BE2C (cell line): Measurements from ENCODE around the gene RAB6A.

Experiments
- DNase-seq: peaks from one replicate; pipeline ENCODE4 v3.0.0-alpha.2; 2020
- H3K27me3 ChIP-seq: fragments of 250-450 bp; sonication (Bioruptor Pico); 2 replicates; pipeline ENCODE4 v1.5.1; 2020; ENCODE audit warnings: mild to moderate bottlenecking
- H3K36me3 ChIP-seq: fragments of 250-450 bp; sonication (Bioruptor Pico); 2 replicates; pipeline ENCODE4 v1.5.1; 2020; ENCODE audit warnings: mild to moderate bottlenecking
- H3K4me1 ChIP-seq: fragments of 250-450 bp; sonication (Bioruptor Pico); 2 replicates; pipeline ENCODE4 v1.5.1; 2020
- H3K4me3 ChIP-seq: 2 replicates; pipeline ENCODE4 v1.5.1; 2011; ENCODE audit warnings: low read depth, low read length
- H3K9me3 ChIP-seq: fragments of 250-450 bp; sonication (Bioruptor Pico); 2 replicates; pipeline ENCODE4 v1.5.1; 2020
- TF ChIP-seq, protein P1 (sequence below): IDR thresholded peaks from 2 replicates; pipeline ENCODE4 v1.5.1; 2012; ENCODE audit warnings: mild to moderate bottlenecking, low read depth, low read length

The RAB6A gene

DNA sequence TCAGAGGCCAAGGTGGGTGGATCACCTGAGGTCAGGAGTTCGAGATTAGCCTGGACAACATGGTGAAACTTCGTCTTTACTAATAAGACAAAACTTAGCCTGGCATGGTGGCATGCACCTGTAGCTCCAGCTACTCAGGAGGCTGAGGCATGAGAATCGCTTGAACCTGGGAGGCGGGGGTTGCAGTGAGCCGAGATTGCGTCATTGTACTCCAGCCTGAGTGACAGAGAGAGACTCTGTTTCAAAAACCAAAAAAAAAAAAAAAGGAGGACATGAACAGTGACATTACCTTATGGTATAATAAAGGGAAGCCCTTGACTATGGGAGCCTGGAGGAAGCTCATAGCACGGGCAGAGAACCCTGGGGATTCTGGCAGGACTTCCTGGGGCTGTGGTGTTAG is 131.0 kb downstream of the RAB6A start:
- no peaks in the 10 kb centered on the region for H3K36me3 ChIP-seq
- no peaks in the 10 kb centered on the region for H3K9me3 ChIP-seq
- H3K27me3 ChIP-seq: no peaks in the 10 kb centered on the region
- H3K4me3 ChIP-seq: no peak overlapping the region
- H3K4me1 ChIP-seq: no peaks in the 10 kb centered on the region
- TF ChIP-seq, protein P1, sequence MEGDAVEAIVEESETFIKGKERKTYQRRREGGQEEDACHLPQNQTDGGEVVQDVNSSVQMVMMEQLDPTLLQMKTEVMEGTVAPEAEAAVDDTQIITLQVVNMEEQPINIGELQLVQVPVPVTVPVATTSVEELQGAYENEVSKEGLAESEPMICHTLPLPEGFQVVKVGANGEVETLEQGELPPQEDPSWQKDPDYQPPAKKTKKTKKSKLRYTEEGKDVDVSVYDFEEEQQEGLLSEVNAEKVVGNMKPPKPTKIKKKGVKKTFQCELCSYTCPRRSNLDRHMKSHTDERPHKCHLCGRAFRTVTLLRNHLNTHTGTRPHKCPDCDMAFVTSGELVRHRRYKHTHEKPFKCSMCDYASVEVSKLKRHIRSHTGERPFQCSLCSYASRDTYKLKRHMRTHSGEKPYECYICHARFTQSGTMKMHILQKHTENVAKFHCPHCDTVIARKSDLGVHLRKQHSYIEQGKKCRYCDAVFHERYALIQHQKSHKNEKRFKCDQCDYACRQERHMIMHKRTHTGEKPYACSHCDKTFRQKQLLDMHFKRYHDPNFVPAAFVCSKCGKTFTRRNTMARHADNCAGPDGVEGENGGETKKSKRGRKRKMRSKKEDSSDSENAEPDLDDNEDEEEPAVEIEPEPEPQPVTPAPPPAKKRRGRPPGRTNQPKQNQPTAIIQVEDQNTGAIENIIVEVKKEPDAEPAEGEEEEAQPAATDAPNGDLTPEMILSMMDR: no peak
- DNase-seq: no peak

DNA sequence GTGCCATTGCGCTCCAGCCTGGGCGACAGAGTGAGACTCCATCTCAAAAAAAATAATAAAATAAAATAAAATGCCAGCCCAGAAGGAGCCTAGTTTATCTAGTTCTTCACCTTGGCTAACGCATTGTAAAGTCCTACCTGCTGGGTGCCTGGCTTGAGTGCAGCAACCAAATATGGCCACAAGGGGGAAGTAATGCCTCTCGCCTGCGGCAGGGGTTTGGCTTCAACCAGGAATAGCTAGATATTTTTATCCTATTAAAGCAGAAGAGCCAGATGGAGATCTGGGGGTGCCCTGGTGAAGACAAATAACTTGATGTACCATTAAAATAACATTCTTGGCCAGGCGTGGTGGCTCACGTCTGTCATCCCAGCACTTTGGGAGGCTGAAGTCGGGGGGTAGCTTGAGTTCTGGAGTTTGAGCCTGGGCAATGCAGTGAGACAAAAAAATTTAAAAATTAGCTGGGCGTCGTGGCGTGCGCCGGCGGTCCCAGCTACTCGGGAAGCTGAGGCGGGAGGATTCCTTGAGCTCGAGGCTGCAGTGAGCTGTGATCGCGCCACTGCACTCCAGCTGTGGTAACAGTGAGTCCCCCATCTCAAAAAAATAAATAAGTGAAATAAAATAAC is 135.1 kb downstream of the RAB6A start:
- Histone ChIP-seq H3K4me3 (peak overlapping the region; percentile 45), H3K36me3 (no peaks in the 10 kb centered on the region), H3K4me1 (no peaks in the 10 kb centered on the region), H3K27me3 (0 out of 2 replicates have a peak, but pooled peaks cover 3% of the 10 kb centered on the region), H3K9me3 (no peaks in the 10 kb centered on the region)
- DNase-seq: peak; percentile 74
- TF ChIP-seq, protein P1: peak; percentile 92
